Brain microvascular endothelial cell (primary cell): ENCODE measurements around the gene FCGR3A.

Source experiments
- DNase-seq: peaks from one replicate; pipeline ENCODE4 v3.0.0-alpha.2; 2020
- H3K27ac ChIP-seq: fragments of 250-450 bp; sonication (Bioruptor Pico); 2 replicates; pipeline ENCODE4 v1.5.1; 2020; ENCODE audit warnings: mild to moderate bottlenecking, moderate library complexity
- H3K27me3 ChIP-seq: fragments of 250-450 bp; sonication (Bioruptor Pico); replicated peaks from 2 replicates; pipeline ENCODE4 v1.5.1; 2020; ENCODE audit warnings: mild to moderate bottlenecking
- H3K36me3 ChIP-seq: fragments of 250-450 bp; sonication (Bioruptor Pico); replicated peaks from 2 replicates; pipeline ENCODE4 v1.5.1; 2020; ENCODE audit warnings: mild to moderate bottlenecking
- H3K4me3 ChIP-seq: 2 replicates; pipeline ENCODE4 v1.5.1; 2011; ENCODE audit warnings: low read depth, mild to moderate bottlenecking, control low read depth, low read length, moderate library complexity
- in situ Hi-C: cut with HindIII; loops from 2 replicates; pipeline ENCODE4 v1.10.0; 2017; ENCODE audit warnings: low sequenced_read_pairs, low pct_ligation_motif_present
- TF ChIP-seq, protein P1 (sequence below): IDR thresholded peaks from 2 replicates; pipeline ENCODE4 v1.5.1; 2011; ENCODE audit warnings: low read depth, mild to moderate bottlenecking, moderate library complexity, low read length, control low read depth, inconsistent platforms; ENCODE audit errors: missing control alignments

Gene FCGR3A

DNA sequence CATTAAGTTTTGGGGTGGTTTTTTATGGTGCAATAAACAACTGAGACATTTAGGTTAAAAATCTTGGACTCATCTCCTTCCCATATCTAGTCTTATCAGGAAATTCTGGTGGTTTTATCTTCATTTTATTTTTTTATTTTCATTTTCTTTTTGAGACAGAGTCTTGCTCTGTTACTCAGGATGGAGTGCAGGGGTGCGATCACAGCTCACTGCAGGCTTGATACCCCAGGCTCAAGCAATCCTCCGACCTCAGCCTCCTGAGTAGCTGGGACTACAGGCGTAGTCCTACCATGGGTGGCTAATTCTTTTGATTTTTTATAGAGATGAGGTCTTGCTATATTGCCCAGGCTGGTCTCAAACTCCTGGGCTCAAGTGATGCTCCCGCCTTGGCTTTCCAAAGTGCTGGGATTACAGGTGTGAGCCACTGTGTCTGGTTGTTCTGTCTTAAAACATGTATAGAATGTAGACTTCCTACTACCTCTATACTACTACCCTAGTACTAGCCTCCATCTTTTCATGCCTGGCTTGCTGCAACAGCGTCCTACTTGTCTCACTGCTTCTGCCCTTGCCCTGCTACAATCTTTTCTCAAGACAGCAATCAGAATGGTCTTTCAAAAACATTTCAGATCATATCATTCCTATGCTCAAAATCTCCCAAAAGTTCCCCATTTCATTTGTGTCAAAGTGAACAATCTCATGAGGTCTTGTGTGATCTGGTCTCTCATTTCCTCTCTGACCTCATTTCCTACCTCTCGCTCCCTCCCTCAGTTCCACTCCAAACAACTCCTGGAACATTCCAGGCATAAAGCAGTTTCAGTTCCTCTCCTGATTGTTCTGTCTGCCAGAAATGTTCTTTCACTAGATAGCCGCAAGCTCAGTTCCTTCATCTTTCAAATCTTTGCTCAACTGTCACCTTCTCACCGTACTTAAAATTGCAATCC, 50.2 kb downstream of the FCGR3A start:
- Histone ChIP-seq H3K36me3 (no peaks in the 10 kb centered on the region), H3K27me3 (no peaks in the 10 kb centered on the region), H3K4me3 (no peak overlapping the region), H3K27ac (no peak overlapping the region)
- TF ChIP-seq, protein P1, sequence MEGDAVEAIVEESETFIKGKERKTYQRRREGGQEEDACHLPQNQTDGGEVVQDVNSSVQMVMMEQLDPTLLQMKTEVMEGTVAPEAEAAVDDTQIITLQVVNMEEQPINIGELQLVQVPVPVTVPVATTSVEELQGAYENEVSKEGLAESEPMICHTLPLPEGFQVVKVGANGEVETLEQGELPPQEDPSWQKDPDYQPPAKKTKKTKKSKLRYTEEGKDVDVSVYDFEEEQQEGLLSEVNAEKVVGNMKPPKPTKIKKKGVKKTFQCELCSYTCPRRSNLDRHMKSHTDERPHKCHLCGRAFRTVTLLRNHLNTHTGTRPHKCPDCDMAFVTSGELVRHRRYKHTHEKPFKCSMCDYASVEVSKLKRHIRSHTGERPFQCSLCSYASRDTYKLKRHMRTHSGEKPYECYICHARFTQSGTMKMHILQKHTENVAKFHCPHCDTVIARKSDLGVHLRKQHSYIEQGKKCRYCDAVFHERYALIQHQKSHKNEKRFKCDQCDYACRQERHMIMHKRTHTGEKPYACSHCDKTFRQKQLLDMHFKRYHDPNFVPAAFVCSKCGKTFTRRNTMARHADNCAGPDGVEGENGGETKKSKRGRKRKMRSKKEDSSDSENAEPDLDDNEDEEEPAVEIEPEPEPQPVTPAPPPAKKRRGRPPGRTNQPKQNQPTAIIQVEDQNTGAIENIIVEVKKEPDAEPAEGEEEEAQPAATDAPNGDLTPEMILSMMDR = no peak
- DNase-seq = no peak
- in situ Hi-C loops = no loop called here

DNA sequence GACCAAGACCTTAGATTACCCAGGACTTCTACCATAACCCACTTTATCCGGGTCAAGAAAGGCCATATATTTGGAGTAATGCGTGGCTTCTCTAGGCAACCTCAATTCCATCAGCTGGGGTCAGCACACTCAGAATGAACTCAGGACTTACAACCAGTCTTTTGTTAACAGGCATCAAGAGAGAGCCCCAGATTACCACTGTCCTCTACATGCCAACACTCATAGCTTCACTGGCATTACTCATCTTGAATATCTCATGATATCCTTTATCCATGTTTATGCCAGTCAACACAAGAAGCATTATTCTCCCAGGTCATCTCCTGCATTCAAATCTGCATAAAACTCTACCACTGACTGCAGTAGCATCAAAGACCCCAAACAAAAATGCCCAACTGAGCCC, 51.0 kb downstream of the FCGR3A start:
- in situ Hi-C loops = no loop called here
- TF ChIP-seq, protein P1 = no peak
- H3K36me3 ChIP-seq = no peaks in the 10 kb centered on the region
- H3K27ac ChIP-seq = no peak overlapping the region
- no peak for DNase-seq
- H3K27me3 ChIP-seq = no peaks in the 10 kb centered on the region
- no peak overlapping the region for H3K4me3 ChIP-seq

DNA sequence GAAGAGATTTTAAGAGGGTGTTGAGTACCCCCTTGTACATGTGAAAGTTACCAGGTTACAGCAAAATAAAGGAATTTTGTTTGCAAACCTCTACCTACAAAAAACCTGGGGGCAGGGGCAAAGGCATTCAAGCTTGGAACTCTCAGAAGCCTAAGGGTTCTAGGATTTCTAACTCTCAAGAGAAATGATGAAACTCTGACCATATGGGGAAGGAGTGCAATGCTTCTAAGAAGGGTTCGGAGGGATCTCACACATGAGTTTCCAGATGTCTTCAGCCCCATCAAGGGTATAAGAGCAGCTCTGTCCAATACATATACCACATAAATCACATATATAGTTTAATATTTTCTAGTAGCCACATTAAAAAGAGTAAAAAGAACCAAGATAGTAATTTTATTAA, 51.7 kb downstream of the FCGR3A start:
- H3K27me3 ChIP-seq = no peaks in the 10 kb centered on the region
- no peak for DNase-seq
- H3K4me3 ChIP-seq = no peak overlapping the region
- no peaks in the 10 kb centered on the region for H3K36me3 ChIP-seq
- TF ChIP-seq, protein P1 = no peak
- in situ Hi-C loops = no loop called here
- H3K27ac ChIP-seq = no peak overlapping the region

DNA sequence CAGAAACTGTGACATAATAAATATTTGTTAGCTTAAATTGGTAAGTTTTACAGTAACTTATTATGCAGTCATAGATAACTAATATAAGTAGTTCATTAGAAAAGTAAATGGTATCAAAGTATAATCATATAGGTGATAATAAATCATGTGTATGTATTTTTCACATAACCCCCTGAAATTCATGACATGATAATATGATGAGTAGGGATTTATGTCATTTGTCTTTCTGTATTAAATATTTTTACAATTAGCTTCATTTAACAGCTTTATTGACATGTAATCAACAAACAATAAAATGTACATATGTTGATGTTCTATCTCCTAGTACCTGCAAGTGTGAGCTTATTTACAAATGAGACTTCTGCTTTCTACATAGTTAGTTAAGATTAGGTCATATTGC, 54.1 kb downstream of the FCGR3A start:
- H3K4me3 ChIP-seq = no peak overlapping the region
- no peak for DNase-seq
- no peak overlapping the region for H3K27ac ChIP-seq
- H3K36me3 ChIP-seq = no peaks in the 10 kb centered on the region
- TF ChIP-seq, protein P1 = no peak
- in situ Hi-C loops = no loop called here
- peaks cover 12% of the 10 kb centered on the region for H3K27me3 ChIP-seq

DNA sequence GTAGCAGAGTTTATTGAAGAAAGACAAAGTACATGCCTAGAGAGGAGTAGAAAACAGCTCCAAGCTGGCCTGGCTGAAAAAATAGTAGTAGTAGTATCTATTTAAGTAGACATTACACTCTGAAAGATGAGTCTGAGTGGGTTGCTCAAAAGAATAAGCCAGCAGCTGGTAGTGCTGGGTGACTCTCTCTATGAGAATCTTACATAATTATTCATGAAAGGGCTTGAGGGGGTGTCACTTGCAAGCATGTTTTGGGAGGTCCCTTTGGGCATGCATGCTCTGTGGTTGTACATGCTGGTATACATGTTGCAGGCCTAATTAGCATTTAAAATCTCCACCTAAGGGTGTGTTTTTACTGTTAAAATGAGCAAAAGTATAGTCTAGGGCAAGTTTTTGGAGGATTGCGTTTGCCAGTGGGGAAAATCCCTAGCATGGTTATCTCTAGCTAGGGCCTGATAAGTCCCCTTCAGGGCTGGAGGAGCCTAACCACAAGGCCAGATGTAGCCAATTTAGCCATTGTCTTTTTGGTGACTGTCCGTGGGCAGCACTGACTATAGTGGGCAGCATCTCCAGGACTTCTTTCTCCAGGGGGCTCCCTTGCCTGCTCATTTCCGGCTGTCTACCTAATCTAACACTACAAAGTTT, 55.4 kb downstream of the FCGR3A start:
- in situ Hi-C loops = no loop called here
- Histone ChIP-seq H3K27me3 (peaks cover 22% of the 10 kb centered on the region), H3K4me3 (no peak overlapping the region), H3K36me3 (no peaks in the 10 kb centered on the region), H3K27ac (no peak overlapping the region)
- no peak for DNase-seq
- TF ChIP-seq, protein P1 = no peak
